ENCODE results near the gene PPP1R26.
"Not testable (repeated sequence)": the region's sequence is repeated elsewhere in the genome, so short reads cannot be mapped to it uniquely, and the experiment has no call there.

Gene PPP1R26

GRCh38 chr9:135506327-135507103 lies 26.9 kb downstream of the PPP1R26 start:
- no peak for DNase-seq

GRCh38 chr9:135507104-135508035 lies 27.8 kb downstream of the PPP1R26 start:
- no peak for DNase-seq

- no peak for DNase-seq
Observed at GRCh38 chr9:135508211-135508820, 28.7 kb downstream of the PPP1R26 start.

GRCh38 chr9:135509458-135509857 lies 29.9 kb downstream of the PPP1R26 start:
- DNase-seq = no peak

- DNase-seq = no peak
Observed at GRCh38 chr9:135512241-135512603, 32.6 kb downstream of the PPP1R26 start.

GRCh38 chr9:135512904-135513303 lies 33.3 kb downstream of the PPP1R26 start:
- DNase-seq = no peak

GRCh38 chr9:135513351-135513846 lies 33.8 kb downstream of the PPP1R26 start:
- no peak for DNase-seq

GRCh38 chr9:135513906-135514305 lies 34.3 kb downstream of the PPP1R26 start:
- not testable (repeated sequence) for DNase-seq

GRCh38 chr9:135514342-135515082 lies 34.9 kb downstream of the PPP1R26 start:
- DNase-seq = no peak

- DNase-seq = no peak
Observed at GRCh38 chr9:135515083-135515951, 35.7 kb downstream of the PPP1R26 start.

GRCh38 chr9:135516132-135516860 lies 36.7 kb downstream of the PPP1R26 start:
- DNase-seq = no peak

GRCh38 chr9:135517407-135517822 lies 37.8 kb downstream of the PPP1R26 start:
- no peak for DNase-seq

- DNase-seq = no peak
Observed at GRCh38 chr9:135519179-135519971, 39.8 kb downstream of the PPP1R26 start.

- no peak for DNase-seq
Observed at GRCh38 chr9:135520916-135521607, 41.5 kb downstream of the PPP1R26 start, which contains the start of gene LCN1. LCN1 (plus strand) TSS chr9:135521440; CDS start chr9:135521498, 58 bp downstream.

- DNase-seq = no peak
Observed at GRCh38 chr9:135521608-135522095, 42.1 kb downstream of the PPP1R26 start.

GRCh38 chr9:135522137-135522877 lies 42.7 kb downstream of the PPP1R26 start:
- no peak for DNase-seq

GRCh38 chr9:135522931-135523330 lies 43.3 kb downstream of the PPP1R26 start:
- DNase-seq = no peak

GRCh38 chr9:135523521-135524129 lies 44.0 kb downstream of the PPP1R26 start:
- no peak for DNase-seq

All from DMS79 treated with DMSO at 0.1 percent for 48 hours (cell line).